ENCODE measurements around the gene NLRC5.

- TF ChIP-seq GATA2 (IDR thresholded peaks at IDR 0.05; ENCODE audit: low read depth, low read length) (no peak), GATA3 (IDR thresholded peaks at IDR 0.05; ENCODE audit: low read depth, low read length) (no peak)
These were observed 16.7 kb upstream of the NLRC5 start for GRCh38 chr16:56972403-56973293.

Measured in SH-SY5Y (cell line).